K562 (cell line): ENCODE results near the gene SGMS1. TPM values are rescaled to one million over a fixed set of nuclear protein-coding genes. Genes with fewer than 3 reads are reported as not detected.

ENCODE experiments used
- ATAC-seq: fragments of 200-7000 bp; cut with Tn5 transposase; 3 replicates; pipeline ENCODE4 v1.9.1; 2020; ENCODE audit warnings: moderate library complexity
- BruUV-seq: library from RNA; stranded (reverse); fragments of 400-500 nt; replicated peaks from 2 replicates; lab custom pipeline; 2021; lab: Mats Ljungman, UMichigan
- CTCF ChIA-PET: fragments of 300-600 bp; formaldehyde crosslinking; extraction: SDS; loops from one replicate; lab custom pipeline; 2021; ENCODE audit warnings: low intra/inter-chr PET ratio; lab: Yijun Ruan, JAX
- POLR2A ChIA-PET: fragments of 300-600, 350-650 bp; sonication (Branson Sonifier 250); formaldehyde crosslinking; extraction: SDS; loops from one replicate; lab custom pipeline; 2021; ENCODE audit warnings: antibody characterized with exemption, inconsistent platforms; lab: Yijun Ruan, JAX
- DNase-seq, 4 experiments: peaks; one replicate each; pipeline versions ENCODE4 v3.0.0 to v3.0.0-alpha.2; 2011 to 2018; ENCODE audit warnings: low spot score in 3 of 4, mixed read lengths in 3 of 4; ENCODE audit errors: extremely low read depth in 1 of 4
- FAIRE-seq: peaks from 2 replicates; lab custom pipeline; 2011; peaks lifted over from hg19 to GRCh38; lab: Jason Lieb, UNC
- H2AFZ ChIP-seq: 2 replicates; pipeline ENCODE4 v1.6.0; 2011; ENCODE audit warnings: low read depth, low read length, control low read depth, inconsistent platforms
- H3K27ac ChIP-seq: fragments of 200-600 bp; 3 replicates; pipeline ENCODE4 v1.8.0; 2011; ENCODE audit warnings: low read depth, mild to moderate bottlenecking, control low read depth, inconsistent platforms, low read length, moderate library complexity, mixed read lengths; ENCODE audit errors: extremely low read depth
- H3K27me3 ChIP-seq, 2 experiments: fragments of 300-600 bp in 1 of 2; 2 replicates in 1 of 2; 3 replicates in 1 of 2; pipeline versions ENCODE4 v1.6.0 to v1.8.0; 2011; ENCODE audit warnings: inconsistent platforms in 2 of 2, low read length in 2 of 2, mild to moderate bottlenecking in 1 of 2, mixed read lengths in 1 of 2, moderate library complexity in 1 of 2; ENCODE audit not compliant: control insufficient read depth in 2 of 2, insufficient read depth in 2 of 2
- H3K36me3 ChIP-seq: fragments of 300-600 bp; 3 replicates; pipeline ENCODE4 v1.8.0; 2011; ENCODE audit warnings: mild to moderate bottlenecking, low read length, inconsistent platforms; ENCODE audit not compliant: control insufficient read depth, insufficient read depth
- H3K4me1 ChIP-seq, 2 experiments: fragments of 200-600 bp in 1 of 2; replicated peaks in 1 of 2; 2 replicates in 1 of 2; 3 replicates in 1 of 2; pipeline versions ENCODE4 v1.5.1 to v1.8.0; 2011; ENCODE audit warnings: inconsistent platforms in 2 of 2, low read length in 2 of 2, mild to moderate bottlenecking in 1 of 2, mixed read lengths in 1 of 2, moderate library complexity in 1 of 2; ENCODE audit not compliant: control insufficient read depth in 2 of 2, insufficient read depth in 2 of 2
- H3K4me2 ChIP-seq: 2 replicates; pipeline ENCODE4 v1.6.1; 2011; ENCODE audit warnings: low read length, control low read depth, inconsistent platforms, mixed read lengths; ENCODE audit not compliant: insufficient read depth
- H3K4me3 ChIP-seq: fragments of 200-600 bp; sonication (generic), shearing (Covaris generic); 2 replicates; pipeline ENCODE4 v1.5.1; 2016; ENCODE audit warnings: control low read depth, inconsistent platforms
- H3K79me2 ChIP-seq: fragments of 200-600 bp; 3 replicates; pipeline ENCODE4 v1.8.0; 2011; ENCODE audit warnings: low read length, inconsistent platforms; ENCODE audit not compliant: control insufficient read depth, insufficient read depth
- H3K9ac ChIP-seq, 2 experiments: 2 replicates each; pipeline versions ENCODE4 v1.6.0 to v1.6.1; 2011; ENCODE audit warnings: low read depth in 2 of 2, low read length in 2 of 2, control low read depth in 1 of 2, inconsistent platforms in 1 of 2, mild to moderate bottlenecking in 1 of 2, mixed read lengths in 1 of 2; ENCODE audit not compliant: insufficient read depth in 1 of 2
- H3K9me1 ChIP-seq: one replicate; pipeline ENCODE4 v1.6.0; 2011; ENCODE audit warnings: inconsistent platforms, mild to moderate bottlenecking, low read length, moderate library complexity; ENCODE audit not compliant: control insufficient read depth, insufficient read depth
- H3K9me3 ChIP-seq: replicated peaks from 2 replicates; pipeline ENCODE4 v1.5.1; 2011; ENCODE audit warnings: low read depth, low read length, inconsistent platforms; ENCODE audit not compliant: control insufficient read depth, insufficient read depth
- H4K20me1 ChIP-seq: replicated peaks from 2 replicates; pipeline ENCODE4 v1.6.1; 2011; ENCODE audit warnings: low read length, inconsistent platforms, mixed read lengths; ENCODE audit not compliant: control insufficient read depth, insufficient read depth
- BCLAF1 ChIP-seq, 2 experiments: fragments of 450-650 bp in 1 of 2; IDR thresholded peaks; 2 replicates each; pipeline ENCODE4 v1.6.1; 2011 to 2017; ENCODE audit warnings: low read depth in 2 of 2, antibody characterized with exemption in 1 of 2, borderline replicate concordance in 1 of 2, low read length in 1 of 2, mild to moderate bottlenecking in 1 of 2, mixed read lengths in 1 of 2; ENCODE audit not compliant: control insufficient read depth in 1 of 2
- CUX1 ChIP-seq: fragments of 200-800 bp; sonication (Bioruptor generic); IDR thresholded peaks from 2 replicates; pipeline ENCODE4 v1.6.1; 2016; ENCODE audit warnings: missing genetic modification characterization, missing compliant biosample characterization
- KAT8 ChIP-seq: fragments of 450-650 bp; IDR thresholded peaks from 2 replicates; pipeline ENCODE4 v1.6.1; 2016; ENCODE audit warnings: low read depth, mild to moderate bottlenecking
- MAZ ChIP-seq, 2 experiments: fragments of 450-650 bp in 1 of 2; sonication (generic) in 1 of 2; formaldehyde crosslinking; IDR thresholded peaks in 1 of 2; conservative IDR thresholded peaks in 1 of 2; 2 replicates each; pipeline versions ENCODE4 v1.4.0 to v1.5.0; 2020; ENCODE audit warnings: mild to moderate bottlenecking in 1 of 2, missing genetic modification reagents in 1 of 2
- NBN ChIP-seq: fragments of 450-650 bp; IDR thresholded peaks from 2 replicates; pipeline ENCODE4 v1.6.1; 2016; ENCODE audit warnings: low read depth, mild to moderate bottlenecking
- RUNX1 ChIP-seq: sonication (generic); IDR thresholded peaks from 2 replicates; pipeline ENCODE4 v1.6.1; 2016; ENCODE audit warnings: antibody characterized with exemption, low read depth
- TFE3 ChIP-seq: fragments of 450-650 bp; formaldehyde crosslinking; IDR thresholded peaks from 2 replicates; pipeline ENCODE4 v1.4.0; 2020; ENCODE audit warnings: mild to moderate bottlenecking, mixed read lengths
- WGBS: fragments of 100-300 bp; shearing (Covaris generic); methylation state at CpG from one replicate; pipeline ENCODE4 v1.1.6; 2016; ENCODE audit warnings: low coverage, mixed read lengths; ENCODE audit not compliant: insufficient coverage; ENCODE audit errors: missing lambda C conversion rate; 5-methylcytosine and 5-hydroxymethylcytosine counted together
- in situ Hi-C: fragments of 300-500 bp; cut with MboI; formaldehyde crosslinking; loops from 4 replicates; pipeline ENCODE4 v1.15.0; 2018; ENCODE audit warnings: inconsistent platforms, mixed read lengths
- intact Hi-C: fragments of 100-400 bp; cut with micrococcal nuclease; formaldehyde crosslinking; loops from 2 replicates; pipeline ENCODE4 v1.14.2; 2022
- polyA plus RNA-seq, 8 experiments: library from polyadenylated mRNA; depleted of rRNA in 4 of 8; stranded (reverse) in 5 of 8; unstranded in 3 of 8; fragments of >200 nt; fragmentation: Nextera tagmentation in 2 of 8; fragmentation: Illumina TruSeq in 1 of 8; extraction: Ambion mirVana in 2 of 8; extraction: Trizol in 1 of 8; gene quantifications; 2 replicates each; pipeline versions ENCODE4 v1.2.1 to v1.2.3, GENCODE V29; 2011 to 2014; ENCODE audit warnings: inconsistent platforms in 1 of 8, missing spikeins in 1 of 8
- total RNA-seq, 7 experiments: library from RNA; depleted of rRNA in 6 of 7; stranded (reverse); fragments of >200 nt in 6 of 7; fragmentation: Illumina TruSeq in 2 of 7; extraction: Trizol in 2 of 7; gene quantifications; 2 replicates each; pipeline versions ENCODE4 v1.2.1 to v1.2.3, GENCODE V29; 2011 to 2021; ENCODE audit warnings: low replicate concordance in 1 of 7

The SGMS1 gene
- total and polyA plus RNA-seq, 9 of the 15 experiments (the other 6 are each of a cell fraction or from before 2014, with no cell fraction given): 22.6 to 232 (median 82.2) TPM

GRCh38 chr10:50635286-50635685 is 11.5 kb upstream of the SGMS1 start (continued):
- TF ChIP-seq BCLAF1 (IDR thresholded peaks at IDR 0.05; ENCODE audit: borderline replicate concordance in 1 of 2, control insufficient read depth in 1 of 2, low read depth in 2 of 2, low read length in 1 of 2) (no peak), TFE3 (CRISPR knock-in tag) (no peak), KAT8 (no peak), RUNX1 (no peak), MAZ (CRISPR knock-in tag; conservative IDR thresholded peaks at IDR 0.05 in 1 of 2, IDR thresholded peaks at IDR 0.05 in 1 of 2) (no peak)

GRCh38 chr10:50634479-50634878 is 10.7 kb upstream of the SGMS1 start:
- intact Hi-C loops: no loop called here

More at GRCh38 chr10:50634479-50634878, 10.7 kb upstream of the SGMS1 start:
- DNase-seq (no peak), ATAC-seq (no peak), FAIRE-seq (no peak)
- Histone ChIP-seq H4K20me1 (no peaks in the 10 kb centered on the region), H3K79me2 (no peaks in the 10 kb centered on the region), H3K27ac (no peak overlapping the region), H3K4me1 (peaks cover 2 to 3% of the 10 kb centered on the region in 2 experiments; a peak in 3 of 5 replicates), H3K27me3 (no peaks in the 10 kb centered on the region; a peak in 1 of 5 replicates), H3K4me2 (no peak overlapping the region), H3K4me3 (no peak overlapping the region), H2AFZ (no peak overlapping the region), H3K9ac (no peak overlapping the region), H3K9me3 (no peaks in the 10 kb centered on the region), H3K9me1 (no peaks in the 10 kb centered on the region), H3K36me3 (no peaks in the 10 kb centered on the region)
- WGBS: 21% methylated on average over 1 of the region's 1 CpG
- ChIA-PET POLR2A (interaction anchor here (1.3 kb wide), 1 partner anchor 10 kb away, joined by 9 read pairs; the partner anchor contains the start of gene SGMS1), CTCF (no interaction called here)
- in situ Hi-C loops: no loop called here
- BruUV-seq: no TSS peak
- TF ChIP-seq CUX1 (CRISPR knock-in tag): peak; percentile 91
- no peak for TF ChIP-seq NBN
